GM23248 (cell line): ENCODE results near the gene SLC22A12.

Source experiments
- EZH2 ChIP-seq: fragments of 200-600 bp; sonication (generic); IDR thresholded peaks from 2 replicates; pipeline ENCODE4 v1.6.1; 2018; ENCODE audit warnings: antibody characterized with exemption, mild to moderate bottlenecking; ENCODE audit not compliant: insufficient read depth, poor library complexity, severe bottlenecking
- EZH2phosphoT487 ChIP-seq: fragments of 200-600 bp; sonication (generic); IDR thresholded peaks from 2 replicates; pipeline ENCODE4 v1.6.1; 2018; ENCODE audit warnings: antibody characterized with exemption, moderate library complexity, mild to moderate bottlenecking, low read depth; ENCODE audit not compliant: insufficient read depth

DNA sequence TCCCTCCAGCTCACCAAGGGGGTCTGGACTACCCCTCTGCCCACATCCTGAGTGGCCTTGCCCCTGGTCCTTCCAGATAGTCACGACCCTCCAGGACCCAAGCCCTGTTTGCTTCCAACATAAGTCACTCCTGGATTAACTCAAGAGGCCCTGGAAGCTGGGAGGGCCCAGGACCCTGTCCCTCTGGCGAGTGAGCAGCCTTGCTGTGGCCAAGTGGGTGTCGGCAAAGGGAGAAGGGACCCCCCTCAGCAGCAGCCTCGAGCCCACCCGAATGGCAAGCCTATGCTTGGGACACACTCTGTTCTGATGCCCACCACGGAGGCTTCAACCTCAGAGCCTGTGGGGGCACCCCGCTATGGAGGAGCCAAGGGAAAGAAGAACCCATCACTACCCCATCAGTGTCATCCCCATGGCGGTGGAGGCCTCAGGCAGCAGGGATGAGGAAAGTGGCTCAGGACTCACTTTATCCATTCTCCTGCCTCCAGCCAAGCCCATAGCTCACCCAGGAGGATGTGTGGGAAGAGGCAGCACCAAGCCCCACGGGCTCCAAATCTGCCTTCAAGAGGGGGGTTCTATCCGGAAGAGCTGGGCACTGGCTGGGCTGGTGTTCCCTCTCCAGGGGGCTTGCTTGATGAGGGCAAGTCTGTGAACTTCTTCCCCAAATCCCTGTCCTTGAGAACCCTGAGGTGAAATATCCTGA is 12.5 kb downstream of the SLC22A12 start:
- TF ChIP-seq EZH2 = no peak
- TF ChIP-seq EZH2phosphoT487 = no peak
